Vagina (tissue), 2 donors: Measurements from ENCODE around the gene ARGFX. TPM values are rescaled to one million over a fixed set of nuclear protein-coding genes. Genes with fewer than 3 reads are reported as not detected.

ENCODE experiments used
- DNase-seq, 2 donors: peaks; one replicate each; pipeline ENCODE4 v3.0.0-alpha.2; 2017; ENCODE audit errors: extremely low spot score in 2 of 2
- H3K27ac ChIP-seq: fragments of 200-600 bp; sonication (generic); one replicate; pipeline ENCODE4 v1.5.1; 2019
- H3K27me3 ChIP-seq: fragments of 200-600 bp; sonication (generic); one replicate; pipeline ENCODE4 v1.5.1; 2019
- H3K36me3 ChIP-seq, 2 donors: fragments of 200-600 bp; sonication (generic); one replicate each; pipeline ENCODE4 v1.5.1; 2017 to 2019
- H3K4me1 ChIP-seq: fragments of 200-600 bp; sonication (generic); one replicate; pipeline ENCODE4 v1.5.1; 2019
- H3K4me3 ChIP-seq, 2 donors: fragments of 200-600 bp; sonication (generic); 1 replicate in 1 of 2; 2 replicates in 1 of 2; pipeline ENCODE4 v1.5.1; 2016 to 2019
- H3K9me3 ChIP-seq: fragments of 200-600 bp; sonication (generic); one replicate; pipeline ENCODE4 v1.5.1; 2019
- CTCF ChIP-seq, 3 experiments: fragments of 450-650 bp in 2 of 3; fragments of 200-600 bp in 1 of 3; sonication (generic) in 1 of 3; IDR thresholded peaks; one replicate each; pipeline ENCODE4 v1.5.1; 2017 to 2019; ENCODE audit warnings: antibody characterized with exemption in 3 of 3, mild to moderate bottlenecking in 2 of 3, moderate library complexity in 2 of 3
- POLR2A ChIP-seq, 2 donors: fragments of 450-650 bp; IDR thresholded peaks; one replicate each; pipeline ENCODE4 v1.6.1; 2017; ENCODE audit warnings: antibody characterized with exemption in 2 of 2, mild to moderate bottlenecking in 2 of 2, moderate library complexity in 2 of 2
- POLR2AphosphoS5 ChIP-seq, 2 donors: sonication (generic); formaldehyde crosslinking; IDR thresholded peaks; one replicate each; pipeline ENCODE4 v1.9.0; 2017; ENCODE audit warnings: antibody characterized with exemption in 2 of 2, mild to moderate bottlenecking in 2 of 2, low read depth in 1 of 2; ENCODE audit not compliant: insufficient read depth in 1 of 2
- intact Hi-C: fragments of 100-400 bp; cut with DNase I; formaldehyde crosslinking; loops from one replicate; pipeline ENCODE4 v1.15.1; 2023
- total RNA-seq: library from RNA; depleted of rRNA; stranded (reverse); fragments of >200 nt; gene quantifications from one replicate; pipeline ENCODE4 v1.2.3, GENCODE V29; 2016

ARGFX gene
- total RNA-seq, 1 donor from 2014 or later = not detected

DNA sequence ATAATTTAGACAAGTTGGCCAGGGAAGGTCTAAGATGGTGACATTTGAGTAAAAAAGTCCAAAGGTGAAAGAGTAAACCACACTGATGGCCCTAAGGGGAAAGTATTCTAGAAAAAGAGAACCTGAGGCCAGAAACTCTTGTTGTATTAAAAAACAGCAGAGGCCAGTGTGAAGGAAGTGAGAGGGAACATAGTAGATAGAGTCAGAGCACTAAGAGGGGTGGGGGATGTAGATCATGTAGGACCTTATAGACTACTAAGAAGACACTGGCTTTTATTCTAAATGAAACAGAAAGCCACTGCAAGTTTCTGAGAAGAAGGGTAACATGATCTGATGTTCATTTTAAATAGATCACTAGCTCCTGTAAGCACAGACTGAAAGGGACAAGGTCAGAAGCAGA is 36.5 kb upstream of the ARGFX start:
- no peaks in the 10 kb centered on the region for H3K9me3 ChIP-seq
- no peaks in the 10 kb centered on the region for H3K27me3 ChIP-seq
- no peaks in the 10 kb centered on the region for H3K36me3 ChIP-seq
- H3K4me1 ChIP-seq = no peaks in the 10 kb centered on the region
- H3K4me3 ChIP-seq = no peak overlapping the region
- TF ChIP-seq CTCF (IDR thresholded peaks at IDR 0.05) = no peak
- no peak for TF ChIP-seq POLR2AphosphoS5 (IDR thresholded peaks at IDR 0.05; ENCODE audit: insufficient read depth in 1 of 2, low read depth in 1 of 2)
- TF ChIP-seq POLR2A (IDR thresholded peaks at IDR 0.05) = no peak
- DNase-seq = no peak
- intact Hi-C loops = no loop called here
- H3K27ac ChIP-seq = no peak overlapping the region

DNA sequence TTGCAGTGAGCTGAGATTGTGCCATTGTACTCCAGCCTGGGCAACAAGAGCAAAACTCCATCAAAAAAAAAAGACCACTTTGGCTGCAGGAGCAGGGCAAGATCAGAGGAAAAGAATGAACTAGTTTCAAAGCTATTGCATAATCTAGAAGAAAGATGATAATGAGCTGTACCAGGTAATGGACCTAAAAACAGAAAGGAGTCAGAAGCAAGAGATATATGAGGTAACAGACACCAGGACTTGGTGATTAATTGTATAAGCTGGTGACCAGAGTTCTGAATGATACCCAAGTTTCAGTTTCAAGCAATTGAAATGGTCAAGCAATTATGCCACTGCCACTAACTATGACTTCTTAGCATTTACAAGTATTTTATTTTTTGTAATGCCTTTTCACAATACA is 24.8 kb upstream of the ARGFX start:
- Histone ChIP-seq H3K36me3 (no peaks in the 10 kb centered on the region), H3K9me3 (no peaks in the 10 kb centered on the region), H3K27me3 (no peaks in the 10 kb centered on the region), H3K27ac (no peak overlapping the region), H3K4me3 (no peak overlapping the region), H3K4me1 (peaks cover 12% of the 10 kb centered on the region)
- DNase-seq = no peak
- TF ChIP-seq POLR2A (IDR thresholded peaks at IDR 0.05) = no peak
- no peak for TF ChIP-seq POLR2AphosphoS5 (IDR thresholded peaks at IDR 0.05; ENCODE audit: insufficient read depth in 1 of 2, low read depth in 1 of 2)
- TF ChIP-seq CTCF (IDR thresholded peaks at IDR 0.05) = no peak
- intact Hi-C loops = no loop called here

- Histone ChIP-seq H3K9me3 (no peaks in the 10 kb centered on the region), H3K4me3 (peak overlapping the region; percentile 50 to 51), H3K36me3 (no peaks in the 10 kb centered on the region), H3K4me1 (peaks cover 12% of the 10 kb centered on the region), H3K27me3 (no peaks in the 10 kb centered on the region), H3K27ac (no peak overlapping the region)
- no peak for TF ChIP-seq POLR2AphosphoS5 (IDR thresholded peaks at IDR 0.05; ENCODE audit: insufficient read depth in 1 of 2, low read depth in 1 of 2)
- TF ChIP-seq POLR2A (IDR thresholded peaks at IDR 0.05) = no peak
- TF ChIP-seq CTCF (IDR thresholded peaks at IDR 0.05) = no peak
- intact Hi-C loops = no loop called here
- DNase-seq = no peak
These were observed 22.6 kb upstream of the ARGFX start for GRCh38 chr3:121545049-121545573.

- TF ChIP-seq POLR2AphosphoS5 (IDR thresholded peaks at IDR 0.05; ENCODE audit: insufficient read depth in 1 of 2, low read depth in 1 of 2) (peak; percentile 35 to 94), CTCF (IDR thresholded peaks at IDR 0.05) (peak in 1 of 3 experiments; percentile 32), POLR2A (IDR thresholded peaks at IDR 0.05) (no peak)
- H3K4me1 ChIP-seq = peaks cover 12% of the 10 kb centered on the region
- peak within 1 kb of the TSS; percentile 50 to 51 for H3K4me3 ChIP-seq
- no peaks in the 10 kb centered on the region for H3K36me3 ChIP-seq
- peak within 1 kb of the TSS; percentile 51 for H3K27ac ChIP-seq
- intact Hi-C loops = no loop called here
- peak in 1 of 2 donors; percentile 91 for DNase-seq
- H3K9me3 ChIP-seq = no peaks in the 10 kb centered on the region
- no peaks in the 10 kb centered on the region for H3K27me3 ChIP-seq
These were observed 21.9 kb upstream of the ARGFX start, which contains the start of gene POLQ for GRCh38 chr3:121545574-121546455. Gene POLQ (minus strand): TSS chr3:121545988. CDS start chr3:121545877, 111 bp downstream.

DNA sequence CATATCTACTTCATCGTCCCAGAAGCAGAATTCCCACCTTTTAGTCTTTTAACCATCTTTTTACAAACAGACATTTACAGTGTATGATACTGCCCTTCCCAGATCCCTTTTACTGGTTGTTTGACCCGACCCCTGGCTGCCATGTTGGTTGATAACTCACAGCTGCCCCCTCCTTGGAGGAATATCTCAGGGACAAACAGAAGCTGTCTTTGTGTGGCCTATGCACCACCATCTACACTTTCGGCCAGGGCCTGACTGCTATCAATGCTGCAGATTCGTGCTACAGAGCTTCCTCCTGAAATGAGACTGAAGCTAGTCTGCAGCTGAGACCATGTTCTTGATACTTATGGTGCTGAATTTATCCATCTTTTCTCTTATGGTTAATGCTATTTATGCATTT is 15.4 kb upstream of the ARGFX start:
- intact Hi-C loops = no loop called here
- H3K27me3 ChIP-seq = no peaks in the 10 kb centered on the region
- H3K36me3 ChIP-seq = no peaks in the 10 kb centered on the region
- H3K27ac ChIP-seq = no peak overlapping the region
- H3K9me3 ChIP-seq = no peaks in the 10 kb centered on the region
- H3K4me3 ChIP-seq = peak overlapping the region in 1 of 2 donors; percentile 20
- TF ChIP-seq POLR2A (IDR thresholded peaks at IDR 0.05) (no peak), POLR2AphosphoS5 (IDR thresholded peaks at IDR 0.05; ENCODE audit: insufficient read depth in 1 of 2, low read depth in 1 of 2) (no peak), CTCF (IDR thresholded peaks at IDR 0.05) (no peak)
- peaks cover 7% of the 10 kb centered on the region for H3K4me1 ChIP-seq
- DNase-seq = no peak
